ENCODE data around the gene CSNK2A2. TPM values are rescaled to one million over a fixed set of nuclear protein-coding genes. Genes with fewer than 3 reads are reported as not detected.

The CSNK2A2 gene
- total RNA-seq, 1 donor from 2014 or later = 79.4 TPM

- peak overlapping the region; percentile 84 for H3K27ac Mint-ChIP-seq
- H3K4me1 Mint-ChIP-seq (ENCODE audit: unreplicated experiment) = peaks cover 48% of the 10 kb centered on the region
- H3K9me3 Mint-ChIP-seq = no peaks in the 10 kb centered on the region
These were observed 76.8 kb downstream of the CSNK2A2 start for GRCh38 chr16:58121132-58121531.

GRCh38 chr16:58120234-58120633 is 77.7 kb downstream of the CSNK2A2 start:
- Mint-ChIP-seq H3K4me3 (no peak overlapping the region), H3K27ac (peak overlapping the region; percentile 18), H3K27me3 (no peaks in the 10 kb centered on the region), H3K36me3 (peaks cover 9% of the 10 kb centered on the region), H3K9me3 (no peaks in the 10 kb centered on the region), H3K4me1 (ENCODE audit: unreplicated experiment) (peaks cover 43% of the 10 kb centered on the region)
- TF ChIP-seq CTCF (conservative IDR thresholded peaks at IDR 0.05) = no peak
- DNase-seq (ENCODE audit: extremely low spot score, unreplicated experiment) = no peak

More at GRCh38 chr16:58121132-58121531, 76.8 kb downstream of the CSNK2A2 start:
- no peaks in the 10 kb centered on the region for H3K27me3 Mint-ChIP-seq
- no peak overlapping the region for H3K4me3 Mint-ChIP-seq
- TF ChIP-seq CTCF (conservative IDR thresholded peaks at IDR 0.05) = no peak
- DNase-seq (ENCODE audit: extremely low spot score, unreplicated experiment) = no peak
- peaks cover 5% of the 10 kb centered on the region for H3K36me3 Mint-ChIP-seq

- Mint-ChIP-seq H3K27ac (no peak overlapping the region), H3K9me3 (no peaks in the 10 kb centered on the region), H3K4me1 (ENCODE audit: unreplicated experiment) (peaks cover 42% of the 10 kb centered on the region), H3K27me3 (no peaks in the 10 kb centered on the region), H3K36me3 (peaks cover 15% of the 10 kb centered on the region), H3K4me3 (no peak overlapping the region)
- no peak for DNase-seq (ENCODE audit: extremely low spot score, unreplicated experiment)
- TF ChIP-seq CTCF (conservative IDR thresholded peaks at IDR 0.05) = no peak
These were observed 78.4 kb downstream of the CSNK2A2 start for GRCh38 chr16:58119509-58119845.

GRCh38 chr16:58118801-58119508 is 79.0 kb downstream of the CSNK2A2 start:
- Mint-ChIP-seq H3K27me3 (no peaks in the 10 kb centered on the region), H3K4me1 (ENCODE audit: unreplicated experiment) (peaks cover 37% of the 10 kb centered on the region), H3K4me3 (no peak overlapping the region), H3K9me3 (no peaks in the 10 kb centered on the region), H3K36me3 (peaks cover 16% of the 10 kb centered on the region), H3K27ac (no peak overlapping the region)
- TF ChIP-seq CTCF (conservative IDR thresholded peaks at IDR 0.05) = no peak
- no peak for DNase-seq (ENCODE audit: extremely low spot score, unreplicated experiment)

- no peak for DNase-seq (ENCODE audit: extremely low spot score, unreplicated experiment)
- TF ChIP-seq CTCF (conservative IDR thresholded peaks at IDR 0.05) = no peak
- Mint-ChIP-seq H3K36me3 (peaks cover 34% of the 10 kb centered on the region), H3K27ac (no peak overlapping the region), H3K9me3 (no peaks in the 10 kb centered on the region), H3K4me1 (ENCODE audit: unreplicated experiment) (peaks cover 23% of the 10 kb centered on the region), H3K4me3 (no peak overlapping the region), H3K27me3 (no peaks in the 10 kb centered on the region)
These were observed 81.4 kb downstream of the CSNK2A2 start for GRCh38 chr16:58116529-58116928.
